ENCODE results near the gene GCA. TPM values are rescaled to one million over a fixed set of nuclear protein-coding genes. Genes with fewer than 3 reads are reported as not detected.

GCA gene
- total and polyA plus RNA-seq, 7 donors, result 1.6 to 5.2 (median 3.6) TPM

DNA sequence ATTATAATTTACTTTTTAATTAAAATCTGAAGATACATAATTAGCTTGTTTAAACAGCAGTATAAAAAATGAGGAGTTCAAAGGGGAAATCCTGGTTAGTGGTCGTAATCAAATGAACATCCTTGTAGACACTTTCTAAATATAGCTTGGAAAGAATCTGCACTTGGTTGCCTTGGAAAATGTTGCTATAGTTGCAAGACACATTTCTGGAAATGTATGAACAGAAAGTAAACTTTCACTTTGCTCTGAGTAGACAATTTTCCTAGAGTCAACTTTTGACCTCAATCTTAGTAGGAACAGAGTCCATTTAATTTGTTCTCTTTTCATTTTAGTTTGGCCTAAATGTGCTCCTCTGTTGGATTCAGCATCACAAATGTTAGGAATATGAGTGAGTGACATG, 38.3 kb downstream of the GCA start:
- H3K4me1 ChIP-seq, result no peaks in the 10 kb centered on the region
- intact Hi-C loops (cut with DNase I), result no loop called here
- H3K4me3 ChIP-seq, result no peak overlapping the region
- H3K36me3 ChIP-seq (ENCODE audit: insufficient read depth in 1 of 2, low read depth in 1 of 2), result no peaks in the 10 kb centered on the region
- H3K27ac ChIP-seq, result no peak overlapping the region
- ATAC-seq (no peak), DNase-seq (no peak)
- no peaks in the 10 kb centered on the region for H3K27me3 ChIP-seq (ENCODE audit: insufficient read depth in 3 of 3, low read length in 2 of 3)
- no peaks in the 10 kb centered on the region for H3K9me3 ChIP-seq
- WGBS, 3 donors, result 0 to 2% (median 2%) methylated on average over 1 of the region's 1 CpG
- TF ChIP-seq, protein P1, sequence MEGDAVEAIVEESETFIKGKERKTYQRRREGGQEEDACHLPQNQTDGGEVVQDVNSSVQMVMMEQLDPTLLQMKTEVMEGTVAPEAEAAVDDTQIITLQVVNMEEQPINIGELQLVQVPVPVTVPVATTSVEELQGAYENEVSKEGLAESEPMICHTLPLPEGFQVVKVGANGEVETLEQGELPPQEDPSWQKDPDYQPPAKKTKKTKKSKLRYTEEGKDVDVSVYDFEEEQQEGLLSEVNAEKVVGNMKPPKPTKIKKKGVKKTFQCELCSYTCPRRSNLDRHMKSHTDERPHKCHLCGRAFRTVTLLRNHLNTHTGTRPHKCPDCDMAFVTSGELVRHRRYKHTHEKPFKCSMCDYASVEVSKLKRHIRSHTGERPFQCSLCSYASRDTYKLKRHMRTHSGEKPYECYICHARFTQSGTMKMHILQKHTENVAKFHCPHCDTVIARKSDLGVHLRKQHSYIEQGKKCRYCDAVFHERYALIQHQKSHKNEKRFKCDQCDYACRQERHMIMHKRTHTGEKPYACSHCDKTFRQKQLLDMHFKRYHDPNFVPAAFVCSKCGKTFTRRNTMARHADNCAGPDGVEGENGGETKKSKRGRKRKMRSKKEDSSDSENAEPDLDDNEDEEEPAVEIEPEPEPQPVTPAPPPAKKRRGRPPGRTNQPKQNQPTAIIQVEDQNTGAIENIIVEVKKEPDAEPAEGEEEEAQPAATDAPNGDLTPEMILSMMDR (IDR thresholded peaks at IDR 0.05), result no peak

DNA sequence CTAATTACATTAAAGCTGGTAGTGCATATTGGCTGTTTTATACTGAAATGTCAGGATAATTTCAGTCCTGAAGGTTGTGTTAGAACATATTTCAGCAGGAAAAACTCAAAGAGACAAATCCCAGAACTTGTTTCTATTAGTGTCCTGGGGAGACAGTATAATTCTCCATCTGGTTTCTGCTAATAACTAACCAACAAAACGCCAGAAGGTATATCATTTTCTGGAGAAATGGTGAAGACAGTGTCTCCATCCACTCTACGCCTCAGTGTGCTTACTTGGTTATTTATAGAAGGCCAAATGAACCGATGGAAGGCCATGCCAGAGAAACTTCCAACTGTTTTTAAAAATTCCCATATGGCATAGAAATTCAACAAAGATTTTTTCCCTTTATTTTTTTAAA, 41.6 kb downstream of the GCA start:
- no peak for DNase-seq

DNA sequence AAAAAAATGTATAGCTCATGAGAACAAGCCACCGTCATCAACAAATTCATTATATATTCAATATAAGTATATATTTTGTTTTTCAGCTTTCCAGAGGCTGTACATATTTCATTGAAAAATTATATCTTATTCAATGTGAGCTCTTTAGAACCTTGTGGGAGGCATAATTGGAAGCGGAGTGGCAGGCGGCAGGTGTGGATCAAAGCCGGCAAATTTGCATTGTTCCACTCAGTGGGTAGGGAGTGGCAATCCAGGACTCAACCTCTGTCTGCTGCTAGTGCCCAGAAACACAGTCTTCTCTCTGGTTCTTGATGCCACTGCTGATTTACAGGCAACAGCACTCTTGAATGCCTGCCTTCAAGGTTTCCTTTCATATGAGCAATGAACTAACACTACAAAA, 46.9 kb downstream of the GCA start:
- Histone ChIP-seq H3K4me3 (no peak overlapping the region), H3K27ac (no peak overlapping the region), H3K36me3 (ENCODE audit: insufficient read depth in 1 of 2, low read depth in 1 of 2) (no peaks in the 10 kb centered on the region), H3K27me3 (ENCODE audit: insufficient read depth in 3 of 3, low read length in 2 of 3) (no peaks in the 10 kb centered on the region), H3K9me3 (no peaks in the 10 kb centered on the region), H3K4me1 (no peaks in the 10 kb centered on the region)
- TF ChIP-seq, protein P1 (IDR thresholded peaks at IDR 0.05), result no peak
- 70 to 80% (median 78%) methylated on average over 4 of the region's 4 CpGs for WGBS, 3 donors
- ATAC-seq (no peak), DNase-seq (no peak)
- intact Hi-C loops (cut with DNase I), result no loop called here

More for the DNA sequence above, 41.6 kb downstream of the GCA start:
- Histone ChIP-seq H3K27me3 (ENCODE audit: insufficient read depth in 3 of 3, low read length in 2 of 3) (no peaks in the 10 kb centered on the region), H3K4me3 (no peak overlapping the region), H3K4me1 (no peaks in the 10 kb centered on the region), H3K36me3 (ENCODE audit: insufficient read depth in 1 of 2, low read depth in 1 of 2) (no peaks in the 10 kb centered on the region), H3K9me3 (no peaks in the 10 kb centered on the region), H3K27ac (no peak overlapping the region)
- intact Hi-C loops (cut with DNase I), result no loop called here
- TF ChIP-seq, protein P1 (IDR thresholded peaks at IDR 0.05), result no peak
- no peak for ATAC-seq
- WGBS, 3 donors, result 73 to 76% (median 75%) methylated on average over 3 of the region's 3 CpGs

DNA sequence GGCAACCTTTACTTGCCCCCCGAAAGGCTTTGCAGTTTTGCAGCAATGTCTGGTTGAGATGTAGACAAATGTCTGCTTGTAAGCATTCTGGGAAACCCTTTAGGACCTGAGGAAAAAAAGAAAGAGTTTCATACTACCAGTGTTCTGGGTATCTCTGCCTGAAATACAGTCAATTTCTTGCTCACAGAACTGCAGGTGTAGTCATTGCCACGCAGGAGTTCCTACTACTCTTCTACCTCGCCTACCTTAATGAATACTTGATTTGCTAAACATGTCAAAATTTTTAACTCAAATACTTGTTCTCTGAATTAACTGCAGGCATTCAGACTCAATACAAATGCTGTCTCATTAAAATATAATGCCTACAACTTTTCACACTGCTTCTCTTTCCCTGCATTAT, 56.4 kb downstream of the GCA start:
- WGBS, 3 donors, result 89 to 92% (median 89%) methylated on average over 3 of the region's 3 CpGs
- H3K36me3 ChIP-seq (ENCODE audit: insufficient read depth in 1 of 2, low read depth in 1 of 2), result no peaks in the 10 kb centered on the region

DNA sequence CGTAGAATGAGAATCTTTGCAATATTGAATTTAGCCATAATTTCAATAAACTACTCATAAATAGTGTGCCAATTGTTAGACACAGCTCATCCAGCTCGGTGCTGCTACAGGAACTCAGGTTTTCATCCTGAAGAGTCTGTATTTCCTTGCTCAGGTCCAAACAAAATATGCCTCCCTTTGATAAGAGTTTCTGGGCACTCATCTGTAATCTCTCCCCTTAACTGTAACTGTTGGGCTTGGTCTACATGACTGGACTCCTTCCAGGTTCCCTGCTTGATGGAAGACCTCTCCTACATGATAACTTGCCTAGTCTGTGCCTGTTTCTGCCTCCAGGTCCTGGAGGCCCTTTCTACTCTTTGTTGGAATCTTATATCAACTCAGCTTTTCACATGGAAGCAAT, 57.9 kb downstream of the GCA start:
- no peaks in the 10 kb centered on the region for H3K36me3 ChIP-seq (ENCODE audit: insufficient read depth in 1 of 2, low read depth in 1 of 2)
- no peaks in the 10 kb centered on the region for H3K9me3 ChIP-seq
- no peak overlapping the region for H3K4me3 ChIP-seq
- TF ChIP-seq, protein P1 (IDR thresholded peaks at IDR 0.05), result no peak
- no peaks in the 10 kb centered on the region for H3K4me1 ChIP-seq
- no peak overlapping the region for H3K27ac ChIP-seq
- no peaks in the 10 kb centered on the region for H3K27me3 ChIP-seq (ENCODE audit: insufficient read depth in 3 of 3, low read length in 2 of 3)
- no peak for ATAC-seq
- intact Hi-C loops (cut with DNase I), result no loop called here
- DNase-seq, result no peak
- WGBS, 3 donors, result 78 to 83% (median 80%) methylated on average over 2 of the region's 2 CpGs

More for the DNA sequence above, 56.4 kb downstream of the GCA start:
- no peak overlapping the region for H3K27ac ChIP-seq
- H3K4me3 ChIP-seq, result no peak overlapping the region
- no peaks in the 10 kb centered on the region for H3K27me3 ChIP-seq (ENCODE audit: insufficient read depth in 3 of 3, low read length in 2 of 3)
- TF ChIP-seq, protein P1 (IDR thresholded peaks at IDR 0.05), result no peak
- no peaks in the 10 kb centered on the region for H3K9me3 ChIP-seq
- intact Hi-C loops (cut with DNase I), result no loop called here
- DNase-seq (no peak), ATAC-seq (no peak)
- H3K4me1 ChIP-seq, result no peaks in the 10 kb centered on the region

Measured in psoas muscle (tissue), 8 donors.